ENCODE data around the gene TRAPPC6A.

DNA sequence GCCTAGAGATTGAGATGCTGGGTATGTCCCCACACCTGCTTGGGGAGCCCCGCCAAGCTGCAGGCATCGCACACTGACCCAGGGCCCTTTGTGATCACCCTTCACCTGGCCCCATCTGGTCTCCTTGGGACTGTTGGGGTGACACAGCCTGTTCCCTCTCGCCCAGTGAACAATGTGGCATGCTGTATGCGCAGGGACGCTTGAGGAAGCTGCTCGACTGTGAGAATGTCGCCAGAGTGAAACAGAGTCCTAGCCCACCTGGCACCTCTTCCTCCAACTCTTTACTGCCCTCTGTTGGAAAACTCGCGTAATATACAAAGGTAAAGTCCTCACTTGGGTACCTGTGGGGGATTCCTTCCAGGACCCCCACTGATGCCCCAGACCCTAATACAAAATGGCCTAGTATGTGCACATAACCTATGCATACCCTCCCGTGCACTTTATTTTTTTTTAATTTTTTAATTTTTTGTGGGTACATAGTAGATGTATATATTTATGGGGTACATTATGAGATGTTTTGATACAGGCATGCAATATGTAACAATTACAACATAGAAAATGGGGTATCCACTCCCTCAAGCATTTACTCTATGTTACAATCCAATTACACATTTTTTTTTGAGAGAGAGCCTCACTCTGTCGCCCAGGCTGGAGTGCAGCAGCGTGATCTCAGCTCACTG is 9.5 kb upstream of the TRAPPC6A start:
- no peak for TF ChIP-seq EZH2 (IDR thresholded peaks at IDR 0.05; ENCODE audit: insufficient read depth, low read length)
- peak; percentile 41 for TF ChIP-seq CTCF (IDR thresholded peaks at IDR 0.05; ENCODE audit: insufficient read depth, low read depth, low read length)
